GM21360 (cell line): ENCODE results near the gene CCDC141.
A peak's percentile ranks its signal among the peaks of the same experiment; 100 is the strongest.
"Not testable (repeated sequence)": the region's sequence is repeated elsewhere in the genome, so short reads cannot be mapped to it uniquely, and the experiment has no call there.

ENCODE experiments used
- ATAC-seq: cut with Tn5 transposase; IDR thresholded peaks from one replicate; pipeline ENCODE4 v1.9.1; 2021; ENCODE audit warnings: mild to moderate bottlenecking, moderate library complexity; ENCODE audit not compliant: unreplicated experiment

CCDC141 gene

GRCh38 chr2:179037807-179038206, 12.1 kb downstream of the CCDC141 start:
- ATAC-seq: peak; percentile 68

GRCh38 chr2:179036353-179036905, 13.5 kb downstream of the CCDC141 start:
- ATAC-seq: no peak

GRCh38 chr2:179031731-179032408, 18.1 kb downstream of the CCDC141 start:
- peak; percentile 90 for ATAC-seq

- no peak for ATAC-seq
These were observed 25.5 kb downstream of the CCDC141 start for GRCh38 chr2:179024445-179024844.

- no peak for ATAC-seq
These were observed 27.3 kb downstream of the CCDC141 start for GRCh38 chr2:179022685-179023084.

- ATAC-seq: peak; percentile 68
These were observed 28.7 kb downstream of the CCDC141 start for GRCh38 chr2:179021258-179021657.

- ATAC-seq: peak; percentile 38
These were observed 29.7 kb downstream of the CCDC141 start for GRCh38 chr2:179020156-179020750.

- ATAC-seq: no peak
These were observed 30.7 kb downstream of the CCDC141 start for GRCh38 chr2:179019260-179019659.

- no peak for ATAC-seq
These were observed 32.1 kb downstream of the CCDC141 start for GRCh38 chr2:179017773-179018357.

- not testable (repeated sequence) for ATAC-seq
These were observed 35.7 kb downstream of the CCDC141 start for GRCh38 chr2:179014189-179014588.

GRCh38 chr2:179005976-179006375, 44.0 kb downstream of the CCDC141 start:
- ATAC-seq: no peak

GRCh38 chr2:178999476-178999875, 50.5 kb downstream of the CCDC141 start:
- no peak for ATAC-seq

- ATAC-seq: peak; percentile 78
These were observed 51.4 kb downstream of the CCDC141 start for GRCh38 chr2:178998539-178998938.

GRCh38 chr2:178997477-178997876, 52.5 kb downstream of the CCDC141 start:
- ATAC-seq: no peak

- no peak for ATAC-seq
These were observed 52.9 kb downstream of the CCDC141 start for GRCh38 chr2:178997067-178997466.

GRCh38 chr2:178994264-178994663, 55.7 kb downstream of the CCDC141 start:
- no peak for ATAC-seq

GRCh38 chr2:178993788-178994187, 56.1 kb downstream of the CCDC141 start:
- ATAC-seq: no peak

- ATAC-seq: not testable (repeated sequence)
These were observed 57.2 kb downstream of the CCDC141 start for GRCh38 chr2:178992719-178993118.

- ATAC-seq: peak; percentile 82
These were observed 59.2 kb downstream of the CCDC141 start for GRCh38 chr2:178990533-178991241.

- not testable (repeated sequence) for ATAC-seq
These were observed 60.5 kb downstream of the CCDC141 start for GRCh38 chr2:178989424-178989823.

GRCh38 chr2:178982652-178983051, 67.3 kb downstream of the CCDC141 start:
- not testable (repeated sequence) for ATAC-seq
